ENCODE results near the gene ATAT1.

- peak; percentile 100 for TF ChIP-seq POLR2AphosphoS5 (IDR thresholded peaks at IDR 0.05; ENCODE audit: low read depth, low read length)
- TF ChIP-seq, protein P1, sequence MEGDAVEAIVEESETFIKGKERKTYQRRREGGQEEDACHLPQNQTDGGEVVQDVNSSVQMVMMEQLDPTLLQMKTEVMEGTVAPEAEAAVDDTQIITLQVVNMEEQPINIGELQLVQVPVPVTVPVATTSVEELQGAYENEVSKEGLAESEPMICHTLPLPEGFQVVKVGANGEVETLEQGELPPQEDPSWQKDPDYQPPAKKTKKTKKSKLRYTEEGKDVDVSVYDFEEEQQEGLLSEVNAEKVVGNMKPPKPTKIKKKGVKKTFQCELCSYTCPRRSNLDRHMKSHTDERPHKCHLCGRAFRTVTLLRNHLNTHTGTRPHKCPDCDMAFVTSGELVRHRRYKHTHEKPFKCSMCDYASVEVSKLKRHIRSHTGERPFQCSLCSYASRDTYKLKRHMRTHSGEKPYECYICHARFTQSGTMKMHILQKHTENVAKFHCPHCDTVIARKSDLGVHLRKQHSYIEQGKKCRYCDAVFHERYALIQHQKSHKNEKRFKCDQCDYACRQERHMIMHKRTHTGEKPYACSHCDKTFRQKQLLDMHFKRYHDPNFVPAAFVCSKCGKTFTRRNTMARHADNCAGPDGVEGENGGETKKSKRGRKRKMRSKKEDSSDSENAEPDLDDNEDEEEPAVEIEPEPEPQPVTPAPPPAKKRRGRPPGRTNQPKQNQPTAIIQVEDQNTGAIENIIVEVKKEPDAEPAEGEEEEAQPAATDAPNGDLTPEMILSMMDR (IDR thresholded peaks at IDR 0.05): no peak
- TF ChIP-seq TCF7L2 (IDR thresholded peaks at IDR 0.05; ENCODE audit: low read depth, low read length): 0 out of 2 replicates have a peak, but pooled peaks have one; percentile 16
Observed at GRCh38 chr6:30616811-30617564, 9.7 kb upstream of the ATAT1 start, which contains the start of gene PPP1R10.

All from Panc1 (cell line).